Measurements from ENCODE around the gene CANT1. TPM values are rescaled to one million over a fixed set of nuclear protein-coding genes. Genes with fewer than 3 reads are reported as not detected.
A peak's percentile ranks its signal among the peaks of the same experiment; 100 is the strongest.

Gene CANT1
- total and polyA plus RNA-seq, 2 of the 13 experiments (the other 11 are each of a cell fraction or from before 2014, with no cell fraction given), result 34.1 to 42.1 TPM

- POLR2A ChIA-PET, result interaction anchor here (1.5 to 1.8 kb wide), 3 partner anchors 18 to 35 kb away, joined by 4 to 23 read pairs (median 4); partner anchors contain the start of genes CANT1 and ENGASE
- Histone ChIP-seq H3K27ac (ENCODE audit: extremely low read length, insufficient read depth, low read length) (no peak overlapping the region), H3K36me3 (replicated peaks in 1 of 2; ENCODE audit: control insufficient read depth in 1 of 2, insufficient read depth in 2 of 2, low read length in 2 of 2) (no peaks in the 10 kb centered on the region), H2AFZ (ENCODE audit: low read length) (no peak overlapping the region), H4K20me1 (ENCODE audit: insufficient read depth, low read length) (no peaks in the 10 kb centered on the region; the same call in 1 of the 2 replicates), H3K27me3 (ENCODE audit: control insufficient read depth in 1 of 2, insufficient read depth in 2 of 2, low read length in 2 of 2) (peaks cover 16 to 68% of the 10 kb centered on the region in 2 experiments; a peak in 4 of 5 replicates), H3K9ac (ENCODE audit: insufficient read depth, low read depth, low read length) (no peak overlapping the region), H3K4me1 (ENCODE audit: insufficient read depth, low read length) (peaks cover 29% of the 10 kb centered on the region), H3K79me2 (ENCODE audit: insufficient read depth, low read length) (no peaks in the 10 kb centered on the region), H3K4me3 (replicated peaks in 1 of 3; ENCODE audit: insufficient read depth in 1 of 3, low read depth in 2 of 3, low read length in 3 of 3) (no peak overlapping the region), H3K4me2 (ENCODE audit: low read depth, low read length) (no peak overlapping the region), H3K9me3 (ENCODE audit: low read length) (no peaks in the 10 kb centered on the region)
- no TSS peak for BruUV-seq (replicated peaks)
- TF ChIP-seq RXRA (CRISPR knock-in tag; IDR thresholded peaks at IDR 0.05) (0 out of 2 replicates have a peak, but pooled peaks have one; percentile 5), ZNF101 (CRISPR knock-in tag; IDR thresholded peaks at IDR 0.05; ENCODE audit: borderline replicate concordance, low read depth) (no peak)
- intact Hi-C loops (cut with micrococcal nuclease; ENCODE audit: unreplicated experiment) (loop anchor here (2.0 kb wide), 1 partner anchor 52 kb away; no protein-coding TSS in a partner anchor), in situ Hi-C loops (cut with HindIII; ENCODE audit: extremely low pct_ligation_motif_present, low pct_unique_long_range_greater_than_20kb) (loop anchor here (5.0 kb wide), 1 partner anchor 37 kb away; no protein-coding TSS in a partner anchor)
- ATAC-seq (no peak), DNase-seq (ENCODE audit: low spot score) (no peak), FAIRE-seq (no peak)
- CTCF ChIA-PET (ENCODE audit: low intra/inter-chr PET ratio, low total read pairs), result interaction anchor here (1.3 to 2.7 kb wide), 5 partner anchors 25 to 348 kb away, joined by 6 to 23 read pairs (median 11); no protein-coding TSS in a partner anchor
- 32% methylated on average over 15 of the region's 15 CpGs for WGBS (ENCODE audit: low lambda C conversion rate)
Measured at GRCh38 chr17:79045001-79045729, 35.6 kb upstream of the CANT1 start.

- Histone ChIP-seq H3K9me3 (ENCODE audit: low read length) (no peaks in the 10 kb centered on the region), H3K27ac (ENCODE audit: extremely low read length, insufficient read depth, low read length) (no peak overlapping the region), H2AFZ (ENCODE audit: low read length) (no peak overlapping the region), H3K27me3 (ENCODE audit: control insufficient read depth in 1 of 2, insufficient read depth in 2 of 2, low read length in 2 of 2) (peaks cover 16 to 61% of the 10 kb centered on the region in 2 experiments; a peak in 4 of 5 replicates), H3K9ac (ENCODE audit: insufficient read depth, low read depth, low read length) (no peak overlapping the region), H3K79me2 (ENCODE audit: insufficient read depth, low read length) (no peaks in the 10 kb centered on the region), H4K20me1 (ENCODE audit: insufficient read depth, low read length) (no peaks in the 10 kb centered on the region; the same call in 1 of the 2 replicates), H3K4me1 (ENCODE audit: insufficient read depth, low read length) (peaks cover 29% of the 10 kb centered on the region), H3K4me2 (ENCODE audit: low read depth, low read length) (no peak overlapping the region), H3K4me3 (replicated peaks in 1 of 3; ENCODE audit: insufficient read depth in 1 of 3, low read depth in 2 of 3, low read length in 3 of 3) (no peak overlapping the region), H3K36me3 (replicated peaks in 1 of 2; ENCODE audit: control insufficient read depth in 1 of 2, insufficient read depth in 2 of 2, low read length in 2 of 2) (no peaks in the 10 kb centered on the region)
- in situ Hi-C loops (cut with HindIII; ENCODE audit: extremely low pct_ligation_motif_present, low pct_unique_long_range_greater_than_20kb) (no loop called here), intact Hi-C loops (cut with micrococcal nuclease; ENCODE audit: unreplicated experiment) (loop anchor here (2.0 kb wide), 1 partner anchor 52 kb away; no protein-coding TSS in a partner anchor)
- FAIRE-seq, result no peak
- DNase-seq (ENCODE audit: low spot score), result no peak
- 34% methylated on average over 9 of the region's 11 CpGs for WGBS (ENCODE audit: low lambda C conversion rate)
- no peak for ATAC-seq
- CTCF ChIA-PET (ENCODE audit: low intra/inter-chr PET ratio, low total read pairs), result interaction anchor here (2.7 kb wide), 1 partner anchor 25 kb away, joined by 21 read pairs; no protein-coding TSS in a partner anchor
- BruUV-seq (replicated peaks), result no TSS peak
- POLR2A ChIA-PET, result interaction anchor here (1.6 kb wide), 1 partner anchor 17 kb away, joined by 16 read pairs; no protein-coding TSS in a partner anchor
- no peak for TF ChIP-seq KLF9 (CRISPR knock-in tag; IDR thresholded peaks at IDR 0.05; ENCODE audit: low read depth)
- TF ChIP-seq CEBPZ (IDR thresholded peaks at IDR 0.05; ENCODE audit: low read length), result no peak
- TF ChIP-seq, protein P1, sequence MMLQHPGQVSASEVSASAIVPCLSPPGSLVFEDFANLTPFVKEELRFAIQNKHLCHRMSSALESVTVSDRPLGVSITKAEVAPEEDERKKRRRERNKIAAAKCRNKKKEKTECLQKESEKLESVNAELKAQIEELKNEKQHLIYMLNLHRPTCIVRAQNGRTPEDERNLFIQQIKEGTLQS (CRISPR knock-in tag; IDR thresholded peaks at IDR 0.05), result no peak
- TF ChIP-seq RBM39 (IDR thresholded peaks at IDR 0.05; ENCODE audit: low read depth, low read length, poor library complexity, severe bottlenecking), result no peak
- no peak for TF ChIP-seq HMGXB3 (CRISPR knock-in tag; IDR thresholded peaks at IDR 0.05; ENCODE audit: borderline replicate concordance)
Measured at GRCh38 chr17:79044462-79044861, 34.9 kb upstream of the CANT1 start.
